ENCODE data around the gene FAM13B. TPM values are rescaled to one million over a fixed set of nuclear protein-coding genes. Genes with fewer than 3 reads are reported as not detected.

The FAM13B gene
- total RNA-seq, 1 donor from 2014 or later: 32.0 TPM

GRCh38 chr5:137939331-137939730 lies 93.5 kb downstream of the FAM13B start:
- Histone ChIP-seq H3K4me1 (ENCODE audit: insufficient read depth, low read length) (no peaks in the 10 kb centered on the region), H3K4me2 (ENCODE audit: low read length) (no peak overlapping the region), H3K4me3 (ENCODE audit: insufficient read depth, low read depth, low read length) (no peak overlapping the region), H3K79me2 (ENCODE audit: insufficient read depth, low read length) (no peaks in the 10 kb centered on the region), H2AFZ (ENCODE audit: low read depth, low read length) (no peak overlapping the region), H3K9me3 (ENCODE audit: insufficient read depth, low read depth, low read length) (no peaks in the 10 kb centered on the region), H3K27me3 (ENCODE audit: insufficient read depth, low read length) (no peaks in the 10 kb centered on the region), H3K9ac (ENCODE audit: low read length) (no peak overlapping the region), H3K27ac (ENCODE audit: low read depth, low read length) (no peak overlapping the region), H4K20me1 (ENCODE audit: insufficient read depth, low read length) (no peaks in the 10 kb centered on the region), H3K36me3 (ENCODE audit: insufficient read depth, low read length) (peaks cover 41% of the 10 kb centered on the region)
- no peak overlapping the region for H3K4me3 Mint-ChIP-seq (ENCODE audit: unreplicated experiment)
- no peaks in the 10 kb centered on the region for H3K4me1 Mint-ChIP-seq (ENCODE audit: low read depth, unreplicated experiment)
- H3K9me3 Mint-ChIP-seq (ENCODE audit: unreplicated experiment): no peaks in the 10 kb centered on the region
- H3K27ac Mint-ChIP-seq (ENCODE audit: unreplicated experiment): no peak overlapping the region
- no peak for TF ChIP-seq EZH2 (IDR thresholded peaks at IDR 0.05; ENCODE audit: insufficient read depth, low read length)
- FAIRE-seq (no peak), DNase-seq (ENCODE audit: low read depth) (no peak)
- H3K36me3 Mint-ChIP-seq (ENCODE audit: low read depth, unreplicated experiment): peaks cover 24% of the 10 kb centered on the region
- H3K27me3 Mint-ChIP-seq (ENCODE audit: low read depth, unreplicated experiment): no peaks in the 10 kb centered on the region

- no peak overlapping the region for H3K9ac ChIP-seq (ENCODE audit: low read length)
- Mint-ChIP-seq H3K4me1 (ENCODE audit: low read depth, unreplicated experiment) (peaks cover 2% of the 10 kb centered on the region), H3K27me3 (ENCODE audit: low read depth, unreplicated experiment) (no peaks in the 10 kb centered on the region), H3K36me3 (ENCODE audit: low read depth, unreplicated experiment) (peaks cover 20% of the 10 kb centered on the region), H3K4me3 (ENCODE audit: unreplicated experiment) (no peak overlapping the region), H3K9me3 (ENCODE audit: unreplicated experiment) (no peaks in the 10 kb centered on the region), H3K27ac (ENCODE audit: unreplicated experiment) (no peak overlapping the region)
- H4K20me1 ChIP-seq (ENCODE audit: insufficient read depth, low read length): no peaks in the 10 kb centered on the region
- no peaks in the 10 kb centered on the region for H3K27me3 ChIP-seq (ENCODE audit: insufficient read depth, low read length)
- H2AFZ ChIP-seq (ENCODE audit: low read depth, low read length): no peak overlapping the region
- no peak overlapping the region for H3K27ac ChIP-seq (ENCODE audit: low read depth, low read length)
- H3K4me1 ChIP-seq (ENCODE audit: insufficient read depth, low read length): no peaks in the 10 kb centered on the region
- peaks cover 38% of the 10 kb centered on the region for H3K36me3 ChIP-seq (ENCODE audit: insufficient read depth, low read length)
- no peak overlapping the region for H3K4me3 ChIP-seq (ENCODE audit: insufficient read depth, low read depth, low read length)
- DNase-seq (ENCODE audit: low read depth): no peak
- no peaks in the 10 kb centered on the region for H3K9me3 ChIP-seq (ENCODE audit: insufficient read depth, low read depth, low read length)
- H3K4me2 ChIP-seq (ENCODE audit: low read length): no peak overlapping the region
- no peaks in the 10 kb centered on the region for H3K79me2 ChIP-seq (ENCODE audit: insufficient read depth, low read length)
- no peak for FAIRE-seq
- TF ChIP-seq CTCF (IDR thresholded peaks at IDR 0.05; ENCODE audit: insufficient read depth, low read depth, low read length) (no peak), EZH2 (IDR thresholded peaks at IDR 0.05; ENCODE audit: insufficient read depth, low read length) (no peak)
These were observed 94.1 kb downstream of the FAM13B start for GRCh38 chr5:137938751-137939143.

- Histone ChIP-seq H3K36me3 (ENCODE audit: insufficient read depth, low read length) (peaks cover 38% of the 10 kb centered on the region), H3K9me3 (ENCODE audit: insufficient read depth, low read depth, low read length) (no peaks in the 10 kb centered on the region), H3K4me2 (ENCODE audit: low read length) (no peak overlapping the region), H3K27ac (ENCODE audit: low read depth, low read length) (no peak overlapping the region), H3K4me3 (ENCODE audit: insufficient read depth, low read depth, low read length) (no peak overlapping the region), H3K27me3 (ENCODE audit: insufficient read depth, low read length) (no peaks in the 10 kb centered on the region), H4K20me1 (ENCODE audit: insufficient read depth, low read length) (no peaks in the 10 kb centered on the region), H2AFZ (ENCODE audit: low read depth, low read length) (no peak overlapping the region), H3K79me2 (ENCODE audit: insufficient read depth, low read length) (no peaks in the 10 kb centered on the region), H3K9ac (ENCODE audit: low read length) (no peak overlapping the region), H3K4me1 (ENCODE audit: insufficient read depth, low read length) (no peaks in the 10 kb centered on the region)
- Mint-ChIP-seq H3K4me1 (ENCODE audit: low read depth, unreplicated experiment) (peaks cover 3% of the 10 kb centered on the region), H3K27ac (ENCODE audit: unreplicated experiment) (no peak overlapping the region), H3K36me3 (ENCODE audit: low read depth, unreplicated experiment) (peaks cover 20% of the 10 kb centered on the region), H3K9me3 (ENCODE audit: unreplicated experiment) (no peaks in the 10 kb centered on the region), H3K27me3 (ENCODE audit: low read depth, unreplicated experiment) (no peaks in the 10 kb centered on the region), H3K4me3 (ENCODE audit: unreplicated experiment) (no peak overlapping the region)
- DNase-seq (ENCODE audit: low read depth) (no peak), FAIRE-seq (no peak)
- TF ChIP-seq CTCF (IDR thresholded peaks at IDR 0.05; ENCODE audit: insufficient read depth, low read depth, low read length) (no peak), EZH2 (IDR thresholded peaks at IDR 0.05; ENCODE audit: insufficient read depth, low read length) (no peak)
These were observed 94.7 kb downstream of the FAM13B start for GRCh38 chr5:137937994-137938750.
